Glutamatergic neuron (in vitro differentiated cells): Measurements from ENCODE around the gene FBXO9. TPM values are rescaled to one million over a fixed set of nuclear protein-coding genes. Genes with fewer than 3 reads are reported as not detected.

Experiments
- DNase-seq: peaks from one replicate; pipeline ENCODE4 v3.0.0; 2022
- H3K27ac Mint-ChIP-seq: one replicate; pipeline ENCODE4 v1.8.0; 2020; ENCODE audit warnings: mild to moderate bottlenecking, mixed read lengths, inconsistent platforms; ENCODE audit not compliant: unreplicated experiment
- H3K27me3 Mint-ChIP-seq: one replicate; pipeline ENCODE4 v1.8.0; 2020; ENCODE audit warnings: mild to moderate bottlenecking, moderate library complexity, mixed read lengths, inconsistent platforms; ENCODE audit not compliant: unreplicated experiment
- H3K36me3 Mint-ChIP-seq: one replicate; pipeline ENCODE4 v1.8.0; 2020; ENCODE audit warnings: mild to moderate bottlenecking, mixed read lengths, inconsistent platforms; ENCODE audit not compliant: unreplicated experiment
- H3K4me1 Mint-ChIP-seq: one replicate; pipeline ENCODE4 v1.8.0; 2020; ENCODE audit warnings: mild to moderate bottlenecking, low read depth, mixed read lengths, inconsistent platforms; ENCODE audit not compliant: unreplicated experiment
- H3K4me3 Mint-ChIP-seq: one replicate; pipeline ENCODE4 v1.8.0; 2020; ENCODE audit warnings: mild to moderate bottlenecking, mixed read lengths, inconsistent platforms; ENCODE audit not compliant: unreplicated experiment
- H3K9me3 Mint-ChIP-seq: one replicate; pipeline ENCODE4 v1.8.0; 2020; ENCODE audit warnings: mild to moderate bottlenecking, moderate library complexity, mixed read lengths, inconsistent platforms; ENCODE audit not compliant: unreplicated experiment
- total RNA-seq: library from RNA; stranded (reverse); fragmentation: NEBNext Ultra II Directional; extraction: Animal tissue kit (Norgen Biotek cat#: 25700); gene quantifications from one replicate; pipeline ENCODE4 v1.2.1, GENCODE V29; 2021; ENCODE audit not compliant: unreplicated experiment
- TF ChIP-seq, protein P1 (sequence below): fragments of 200-600 bp; sonication (generic); IDR thresholded peaks from one replicate; pipeline ENCODE4 v1.5.0; 2021; ENCODE audit not compliant: partially characterized antibody, unreplicated experiment

The FBXO9 gene
- total RNA-seq, 1 donor from 2014 or later: 49.1 TPM

DNA sequence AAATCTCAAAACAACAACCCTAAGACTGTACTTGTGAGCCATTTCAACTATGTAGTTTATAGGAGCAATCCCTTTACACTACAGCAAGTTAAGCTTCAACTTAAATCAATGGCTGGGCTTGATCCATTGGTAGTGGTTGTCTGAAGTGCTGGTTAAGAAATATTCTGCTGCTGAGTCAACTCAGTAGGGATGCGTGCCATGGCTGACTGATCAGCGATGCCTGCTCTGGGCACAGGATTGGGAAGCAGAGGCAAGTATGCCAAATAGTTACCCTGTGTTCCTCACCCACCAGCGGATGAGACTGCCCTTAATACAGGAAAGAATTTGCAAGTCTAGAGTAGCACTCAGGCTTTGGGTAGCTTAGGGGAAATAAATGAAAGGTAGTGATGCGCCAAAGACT lies 41.9 kb downstream of the FBXO9 start:
- TF ChIP-seq, protein P1, sequence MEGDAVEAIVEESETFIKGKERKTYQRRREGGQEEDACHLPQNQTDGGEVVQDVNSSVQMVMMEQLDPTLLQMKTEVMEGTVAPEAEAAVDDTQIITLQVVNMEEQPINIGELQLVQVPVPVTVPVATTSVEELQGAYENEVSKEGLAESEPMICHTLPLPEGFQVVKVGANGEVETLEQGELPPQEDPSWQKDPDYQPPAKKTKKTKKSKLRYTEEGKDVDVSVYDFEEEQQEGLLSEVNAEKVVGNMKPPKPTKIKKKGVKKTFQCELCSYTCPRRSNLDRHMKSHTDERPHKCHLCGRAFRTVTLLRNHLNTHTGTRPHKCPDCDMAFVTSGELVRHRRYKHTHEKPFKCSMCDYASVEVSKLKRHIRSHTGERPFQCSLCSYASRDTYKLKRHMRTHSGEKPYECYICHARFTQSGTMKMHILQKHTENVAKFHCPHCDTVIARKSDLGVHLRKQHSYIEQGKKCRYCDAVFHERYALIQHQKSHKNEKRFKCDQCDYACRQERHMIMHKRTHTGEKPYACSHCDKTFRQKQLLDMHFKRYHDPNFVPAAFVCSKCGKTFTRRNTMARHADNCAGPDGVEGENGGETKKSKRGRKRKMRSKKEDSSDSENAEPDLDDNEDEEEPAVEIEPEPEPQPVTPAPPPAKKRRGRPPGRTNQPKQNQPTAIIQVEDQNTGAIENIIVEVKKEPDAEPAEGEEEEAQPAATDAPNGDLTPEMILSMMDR: no peak
- H3K27ac Mint-ChIP-seq: no peak overlapping the region
- no peaks in the 10 kb centered on the region for H3K4me1 Mint-ChIP-seq
- H3K27me3 Mint-ChIP-seq: no peaks in the 10 kb centered on the region
- H3K9me3 Mint-ChIP-seq: no peaks in the 10 kb centered on the region
- DNase-seq: no peak
- no peaks in the 10 kb centered on the region for H3K36me3 Mint-ChIP-seq
- no peak overlapping the region for H3K4me3 Mint-ChIP-seq

DNA sequence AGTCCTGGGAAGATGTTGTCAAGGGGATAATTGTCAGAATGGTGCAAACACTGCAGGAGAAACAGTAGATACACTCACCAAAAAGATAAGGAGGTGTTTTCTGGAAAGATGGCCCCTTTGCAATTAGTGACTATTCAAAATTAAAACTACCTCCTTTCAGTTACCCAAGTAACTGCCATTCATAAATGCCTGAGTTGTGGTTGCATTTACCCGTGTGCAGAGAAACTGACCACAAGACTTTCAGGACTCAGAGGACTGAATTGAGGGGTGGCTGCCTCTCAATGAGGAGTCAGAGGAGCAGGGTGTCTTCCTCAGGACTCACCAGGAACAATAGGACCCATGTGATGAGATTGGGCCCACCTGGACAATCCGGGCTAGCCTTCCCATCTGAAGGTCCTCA lies 44.4 kb downstream of the FBXO9 start:
- Mint-ChIP-seq H3K27me3 (peaks cover 2% of the 10 kb centered on the region), H3K9me3 (no peaks in the 10 kb centered on the region), H3K4me3 (no peak overlapping the region), H3K27ac (no peak overlapping the region), H3K4me1 (no peaks in the 10 kb centered on the region), H3K36me3 (no peaks in the 10 kb centered on the region)
- TF ChIP-seq, protein P1: no peak
- no peak for DNase-seq

DNA sequence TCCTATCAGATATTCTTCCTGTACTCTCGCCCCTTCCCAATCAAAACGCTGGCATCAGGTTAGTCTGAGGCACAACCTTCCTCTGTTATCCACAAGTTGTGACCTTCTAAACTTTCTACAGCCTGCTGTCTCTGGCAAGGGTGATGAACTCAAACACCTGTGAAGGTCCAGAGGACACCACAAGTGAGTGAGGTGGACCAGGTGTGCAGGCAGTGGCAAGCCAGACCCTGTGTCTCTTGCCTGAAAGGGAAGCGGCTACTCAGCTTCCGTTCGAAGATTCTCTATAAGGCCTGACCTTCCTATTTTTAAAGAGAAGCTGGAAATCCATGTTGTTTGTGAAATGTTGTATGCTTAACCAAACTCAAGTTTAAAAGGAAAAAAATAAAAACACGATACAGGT lies 46.7 kb downstream of the FBXO9 start:
- no peak for DNase-seq
- no peak overlapping the region for H3K27ac Mint-ChIP-seq
- no peaks in the 10 kb centered on the region for H3K4me1 Mint-ChIP-seq
- H3K27me3 Mint-ChIP-seq: peaks cover 4% of the 10 kb centered on the region
- TF ChIP-seq, protein P1: no peak
- no peak overlapping the region for H3K4me3 Mint-ChIP-seq
- H3K36me3 Mint-ChIP-seq: no peaks in the 10 kb centered on the region
- no peaks in the 10 kb centered on the region for H3K9me3 Mint-ChIP-seq

DNA sequence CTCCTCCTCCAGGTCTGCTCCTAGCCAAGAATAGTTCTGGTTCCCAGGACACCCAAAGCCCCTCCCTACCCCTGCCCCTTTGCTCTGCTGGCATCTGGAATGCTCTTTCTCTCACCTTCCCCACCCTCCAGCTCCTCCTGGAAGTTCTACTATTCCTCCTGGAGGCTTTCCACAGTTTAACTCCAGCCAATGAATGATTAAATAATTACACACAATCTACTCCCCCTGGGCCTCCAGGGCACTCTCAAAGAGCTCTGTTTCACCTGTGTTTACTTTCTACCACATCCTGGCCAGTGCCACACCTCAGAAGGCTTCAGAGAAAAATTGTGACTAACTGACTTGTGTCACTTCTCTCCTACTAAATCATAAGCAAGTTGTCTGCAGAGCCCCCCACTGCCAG lies 47.2 kb downstream of the FBXO9 start:
- H3K4me3 Mint-ChIP-seq: no peak overlapping the region
- H3K9me3 Mint-ChIP-seq: no peaks in the 10 kb centered on the region
- no peaks in the 10 kb centered on the region for H3K4me1 Mint-ChIP-seq
- no peaks in the 10 kb centered on the region for H3K36me3 Mint-ChIP-seq
- H3K27me3 Mint-ChIP-seq: peaks cover 4% of the 10 kb centered on the region
- DNase-seq: no peak
- TF ChIP-seq, protein P1: no peak
- no peak overlapping the region for H3K27ac Mint-ChIP-seq

DNA sequence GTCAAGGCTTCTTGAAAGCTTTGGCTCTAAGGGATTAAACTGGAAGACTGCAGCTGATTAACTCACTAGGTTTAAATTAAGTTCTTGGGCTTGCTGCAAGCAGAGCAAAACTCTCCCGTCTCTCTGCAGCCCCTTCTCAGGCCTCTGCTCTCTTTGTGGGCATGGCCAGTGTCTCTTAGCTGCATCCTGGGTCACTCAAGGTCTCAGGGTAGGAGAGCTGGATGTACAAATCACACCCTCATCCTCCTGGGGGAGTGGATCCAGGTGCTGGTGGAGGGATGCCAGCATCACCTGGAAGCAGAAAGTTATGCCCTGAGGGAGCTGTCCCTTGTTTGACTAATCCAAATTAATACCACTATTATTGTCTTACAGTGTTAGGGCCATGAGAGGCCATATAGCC lies 47.7 kb downstream of the FBXO9 start:
- TF ChIP-seq, protein P1: no peak
- DNase-seq: no peak
- Mint-ChIP-seq H3K27ac (no peak overlapping the region), H3K36me3 (no peaks in the 10 kb centered on the region), H3K27me3 (peaks cover 4% of the 10 kb centered on the region), H3K4me3 (no peak overlapping the region), H3K9me3 (no peaks in the 10 kb centered on the region), H3K4me1 (no peaks in the 10 kb centered on the region)
